ENCODE data around the gene UNC13A.

UNC13A gene

DNA sequence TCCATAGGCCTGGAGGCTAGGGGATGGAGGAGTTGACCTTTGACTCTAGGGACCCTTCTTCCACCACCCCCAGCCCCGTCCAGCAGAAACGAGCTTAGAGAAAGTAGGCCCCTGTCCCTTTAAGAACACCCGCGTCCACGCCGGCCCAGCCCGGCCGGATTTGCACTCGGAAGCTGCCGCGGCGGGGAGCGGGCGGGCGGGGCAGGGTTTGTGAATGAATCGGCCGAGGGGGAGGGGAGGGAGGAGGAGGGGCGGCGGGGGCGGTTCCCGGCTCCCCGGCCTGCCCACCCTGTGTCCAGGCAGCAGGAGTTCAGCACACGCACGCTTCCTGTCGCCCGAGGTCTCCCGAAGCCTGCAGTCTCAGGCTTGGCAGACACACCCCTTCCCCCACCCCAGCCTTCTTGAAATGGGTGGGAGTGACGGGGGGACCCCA lies 1.5 kb downstream of the UNC13A start:
- Histone ChIP-seq H3K36me3 (no peaks in the 10 kb centered on the region), H3K27ac (no peak overlapping the region), H3K9me3 (no peaks in the 10 kb centered on the region), H3K4me3 (peak overlapping the region; percentile 9 to 11), H3K4me1 (peaks cover 7 to 34% (median 22%) of the 10 kb centered on the region in 4 donors), H3K27me3 (peaks cover 0 to 69% of the 10 kb centered on the region in 2 donors)
- intact Hi-C loops (cut with DNase I; ENCODE audit: low total_unique reads): no loop called here
- TF ChIP-seq, protein P1, sequence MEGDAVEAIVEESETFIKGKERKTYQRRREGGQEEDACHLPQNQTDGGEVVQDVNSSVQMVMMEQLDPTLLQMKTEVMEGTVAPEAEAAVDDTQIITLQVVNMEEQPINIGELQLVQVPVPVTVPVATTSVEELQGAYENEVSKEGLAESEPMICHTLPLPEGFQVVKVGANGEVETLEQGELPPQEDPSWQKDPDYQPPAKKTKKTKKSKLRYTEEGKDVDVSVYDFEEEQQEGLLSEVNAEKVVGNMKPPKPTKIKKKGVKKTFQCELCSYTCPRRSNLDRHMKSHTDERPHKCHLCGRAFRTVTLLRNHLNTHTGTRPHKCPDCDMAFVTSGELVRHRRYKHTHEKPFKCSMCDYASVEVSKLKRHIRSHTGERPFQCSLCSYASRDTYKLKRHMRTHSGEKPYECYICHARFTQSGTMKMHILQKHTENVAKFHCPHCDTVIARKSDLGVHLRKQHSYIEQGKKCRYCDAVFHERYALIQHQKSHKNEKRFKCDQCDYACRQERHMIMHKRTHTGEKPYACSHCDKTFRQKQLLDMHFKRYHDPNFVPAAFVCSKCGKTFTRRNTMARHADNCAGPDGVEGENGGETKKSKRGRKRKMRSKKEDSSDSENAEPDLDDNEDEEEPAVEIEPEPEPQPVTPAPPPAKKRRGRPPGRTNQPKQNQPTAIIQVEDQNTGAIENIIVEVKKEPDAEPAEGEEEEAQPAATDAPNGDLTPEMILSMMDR (IDR thresholded peaks at IDR 0.05): no peak
- DNase-seq: no peak

DNA sequence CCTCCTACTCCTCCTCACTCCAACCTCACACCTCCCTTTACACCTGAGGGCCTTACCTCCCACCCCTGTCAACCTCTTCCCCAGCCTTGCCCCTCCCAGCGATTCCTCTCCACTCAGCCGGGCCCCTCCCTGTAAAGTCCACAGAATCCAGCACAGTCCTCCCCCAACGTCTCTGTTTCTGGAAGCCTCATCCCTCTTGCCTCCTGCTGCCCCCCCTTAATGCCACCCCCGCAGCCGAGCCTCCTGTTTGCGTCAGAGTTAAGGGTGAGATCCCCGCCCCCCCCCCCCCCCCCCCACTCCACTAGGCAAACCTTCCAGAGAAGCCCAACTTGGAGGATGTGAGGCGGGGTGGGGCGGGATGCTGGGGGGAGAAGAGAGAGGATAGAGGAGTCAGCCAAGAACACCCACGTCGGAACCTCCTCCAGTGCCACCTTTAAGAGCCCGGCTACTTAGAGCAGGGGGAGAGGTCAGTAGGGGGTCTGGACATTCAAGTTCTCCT lies 2.1 kb downstream of the UNC13A start:
- TF ChIP-seq, protein P1 (IDR thresholded peaks at IDR 0.05): no peak
- Histone ChIP-seq H3K9me3 (no peaks in the 10 kb centered on the region), H3K4me1 (peaks cover 7 to 34% (median 22%) of the 10 kb centered on the region in 4 donors), H3K4me3 (peak overlapping the region in 1 of 2 donors; percentile 9), H3K27me3 (peaks cover 0 to 66% of the 10 kb centered on the region in 2 donors), H3K27ac (no peak overlapping the region), H3K36me3 (no peaks in the 10 kb centered on the region)
- intact Hi-C loops (cut with DNase I; ENCODE audit: low total_unique reads): no loop called here
- no peak for DNase-seq

DNA sequence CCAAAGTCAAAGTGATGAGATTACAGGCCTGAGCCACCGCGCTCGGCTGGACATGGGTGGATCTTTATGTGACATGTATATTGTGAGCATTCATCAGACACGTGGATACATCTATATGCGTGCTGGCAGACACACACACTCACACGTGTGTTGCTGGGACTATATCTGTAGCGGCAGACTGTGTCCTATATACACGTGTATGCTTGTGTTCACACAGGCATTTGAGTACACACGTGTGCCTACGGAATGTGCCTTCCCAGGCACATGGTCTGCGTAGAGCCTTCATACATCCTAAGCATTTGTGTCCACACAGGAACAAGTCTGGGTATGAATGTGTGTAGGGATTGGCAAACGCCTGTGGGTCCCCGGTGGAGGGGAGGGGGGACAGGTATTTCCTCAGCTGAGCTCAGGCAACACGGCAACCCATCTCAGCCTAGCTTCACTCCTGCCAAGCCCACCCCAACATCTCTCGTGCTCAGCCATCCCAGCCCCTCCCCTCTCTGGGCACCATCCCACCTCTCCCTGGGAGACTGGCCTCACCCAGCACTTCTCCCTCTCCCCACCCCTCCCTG lies 2.6 kb downstream of the UNC13A start:
- H3K27me3 ChIP-seq: peaks cover 0 to 61% of the 10 kb centered on the region in 2 donors
- H3K4me3 ChIP-seq: no peak overlapping the region
- intact Hi-C loops (cut with DNase I; ENCODE audit: low total_unique reads): no loop called here
- H3K4me1 ChIP-seq: peaks cover 7 to 35% (median 23%) of the 10 kb centered on the region in 4 donors
- no peak for DNase-seq
- H3K36me3 ChIP-seq: no peaks in the 10 kb centered on the region
- no peaks in the 10 kb centered on the region for H3K9me3 ChIP-seq
- H3K27ac ChIP-seq: no peak overlapping the region
- TF ChIP-seq, protein P1 (IDR thresholded peaks at IDR 0.05): no peak

DNA sequence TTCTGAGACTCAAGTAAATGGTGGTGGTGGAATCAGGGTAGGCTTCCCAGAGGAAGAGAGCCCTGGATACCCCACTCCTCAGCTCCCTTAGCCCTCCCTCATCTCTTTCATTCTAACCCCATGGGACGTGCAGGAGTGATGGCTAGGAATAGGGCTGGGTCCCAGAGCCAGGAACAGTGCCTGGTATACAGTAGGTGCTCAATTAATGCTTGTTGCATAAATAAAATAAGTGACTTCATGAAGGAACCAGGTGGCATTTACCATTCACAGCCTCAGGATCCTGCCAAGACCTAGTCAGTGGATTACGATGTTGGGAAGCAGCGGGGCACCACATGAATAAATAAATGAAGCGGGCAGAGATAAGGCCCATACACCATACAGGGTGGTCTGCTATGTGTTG lies 3.9 kb downstream of the UNC13A start:
- peaks cover 0 to 53% of the 10 kb centered on the region in 2 donors for H3K27me3 ChIP-seq
- no peaks in the 10 kb centered on the region for H3K36me3 ChIP-seq
- H3K27ac ChIP-seq: no peak overlapping the region
- peaks cover 14 to 48% (median 34%) of the 10 kb centered on the region in 4 donors for H3K4me1 ChIP-seq
- no peaks in the 10 kb centered on the region for H3K9me3 ChIP-seq
- no peak for DNase-seq
- TF ChIP-seq, protein P1 (IDR thresholded peaks at IDR 0.05): no peak
- no peak overlapping the region for H3K4me3 ChIP-seq
- intact Hi-C loops (cut with DNase I; ENCODE audit: low total_unique reads): loop anchor here (5.0 kb wide), 1 partner anchor 33 kb away; the partner anchor contains the start of gene MAP1S

DNA sequence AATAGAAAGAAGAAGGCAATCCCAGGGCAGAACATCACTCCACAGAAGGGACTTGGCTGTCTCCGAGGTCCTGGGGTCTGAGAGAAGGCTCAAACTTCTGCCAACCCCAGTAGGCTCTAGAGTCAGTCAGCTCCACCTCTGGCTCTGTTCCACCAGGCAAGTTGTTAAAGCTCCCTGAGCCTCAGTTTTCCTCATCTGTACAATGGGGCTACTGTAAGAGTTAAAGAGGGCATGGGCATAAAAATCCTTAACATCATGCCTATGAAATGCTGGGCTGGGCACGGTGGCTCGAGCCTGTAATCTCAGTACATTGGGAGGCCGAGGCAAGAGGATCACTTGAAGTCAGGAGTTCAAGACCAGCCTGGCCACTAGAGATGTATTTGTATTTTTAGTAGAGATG lies 5.1 kb downstream of the UNC13A start:
- TF ChIP-seq, protein P1 (IDR thresholded peaks at IDR 0.05): no peak
- Histone ChIP-seq H3K36me3 (no peaks in the 10 kb centered on the region), H3K4me3 (no peak overlapping the region), H3K27ac (no peak overlapping the region), H3K27me3 (peaks cover 0 to 46% of the 10 kb centered on the region in 2 donors), H3K4me1 (peaks cover 14 to 50% (median 33%) of the 10 kb centered on the region in 4 donors), H3K9me3 (no peaks in the 10 kb centered on the region)
- DNase-seq: no peak
- intact Hi-C loops (cut with DNase I; ENCODE audit: low total_unique reads): loop anchor here (5.0 kb wide), 1 partner anchor 34 kb away; the partner anchor contains the start of gene MAP1S

Measured in tibial artery (tissue), 4 donors.